ENCODE data around the gene HOXA9.

GRCh38 chr7:27151341-27151930, 13.9 kb downstream of the HOXA9 start:
- TF ChIP-seq CTCF (IDR thresholded peaks at IDR 0.05; ENCODE audit: insufficient read depth, low read length) (no peak), REST (IDR thresholded peaks at IDR 0.05; ENCODE audit: insufficient replicate concordance, low read depth) (no peak)
